ENCODE results near the gene MESP2.
"Not testable (repeated sequence)": the region's sequence is repeated elsewhere in the genome, so short reads cannot be mapped to it uniquely, and the experiment has no call there.

The MESP2 gene

GRCh38 chr15:89785064-89785773 is 9.1 kb downstream of the MESP2 start:
- Histone ChIP-seq H3K9me3 (ENCODE audit: control insufficient read depth, insufficient read depth, low read length) (no peaks in the 10 kb centered on the region), H3K27ac (ENCODE audit: low read depth, low read length) (no peak overlapping the region), H3K4me2 (ENCODE audit: low read length) (no peak overlapping the region), H3F3A (ENCODE audit: control insufficient read depth, insufficient read depth) (no peaks in the 10 kb centered on the region), H4K20me1 (ENCODE audit: control insufficient read depth, insufficient read depth, low read depth, low read length) (no peaks in the 10 kb centered on the region), H3K27me3 (ENCODE audit: control insufficient read depth, low read length) (no peaks in the 10 kb centered on the region; the same call in none of the 2 replicates), H3K36me3 (ENCODE audit: control insufficient read depth, low read length) (no peaks in the 10 kb centered on the region), H3K4me3 (ENCODE audit: low read length) (no peak overlapping the region), H3K79me2 (ENCODE audit: control insufficient read depth, low read length) (no peaks in the 10 kb centered on the region), H3K9me2 (replicated peaks; ENCODE audit: control insufficient read depth, low read length) (no peaks in the 10 kb centered on the region), H3K4me1 (ENCODE audit: control insufficient read depth, low read length) (no peaks in the 10 kb centered on the region)
- TF ChIP-seq EZH2phosphoT487 (IDR thresholded peaks at IDR 0.05; ENCODE audit: borderline replicate concordance, low read length) (no peak), CTCF (IDR thresholded peaks at IDR 0.05; ENCODE audit: low read depth, low read length, poor library complexity, severe bottlenecking) (no peak)

GRCh38 chr15:89785774-89786140 is 9.6 kb downstream of the MESP2 start:
- TF ChIP-seq EZH2phosphoT487 (IDR thresholded peaks at IDR 0.05; ENCODE audit: borderline replicate concordance, low read length) (no peak), CTCF (IDR thresholded peaks at IDR 0.05; ENCODE audit: low read depth, low read length, poor library complexity, severe bottlenecking) (no peak)
- no peaks in the 10 kb centered on the region for H3F3A ChIP-seq (ENCODE audit: control insufficient read depth, insufficient read depth)

GRCh38 chr15:89787944-89788343 is 11.8 kb downstream of the MESP2 start:
- H3F3A ChIP-seq (ENCODE audit: control insufficient read depth, insufficient read depth), result no peaks in the 10 kb centered on the region
- no peaks in the 10 kb centered on the region for H3K9me3 ChIP-seq (ENCODE audit: control insufficient read depth, insufficient read depth, low read length)

More at GRCh38 chr15:89785774-89786140, 9.6 kb downstream of the MESP2 start:
- Histone ChIP-seq H3K36me3 (ENCODE audit: control insufficient read depth, low read length) (no peaks in the 10 kb centered on the region), H3K79me2 (ENCODE audit: control insufficient read depth, low read length) (no peaks in the 10 kb centered on the region), H3K4me2 (ENCODE audit: low read length) (no peak overlapping the region), H3K9me2 (replicated peaks; ENCODE audit: control insufficient read depth, low read length) (no peaks in the 10 kb centered on the region), H3K4me1 (ENCODE audit: control insufficient read depth, low read length) (no peaks in the 10 kb centered on the region), H3K27ac (ENCODE audit: low read depth, low read length) (no peak overlapping the region), H4K20me1 (ENCODE audit: control insufficient read depth, insufficient read depth, low read depth, low read length) (no peaks in the 10 kb centered on the region), H3K4me3 (ENCODE audit: low read length) (no peak overlapping the region), H3K9me3 (ENCODE audit: control insufficient read depth, insufficient read depth, low read length) (no peaks in the 10 kb centered on the region), H3K27me3 (ENCODE audit: control insufficient read depth, low read length) (no peaks in the 10 kb centered on the region; the same call in 1 of the 2 replicates)

GRCh38 chr15:89788585-89788984 is 12.5 kb downstream of the MESP2 start:
- H3K79me2 ChIP-seq (ENCODE audit: control insufficient read depth, low read length); H3K27me3 ChIP-seq (ENCODE audit: control insufficient read depth, low read length); H3F3A ChIP-seq (ENCODE audit: control insufficient read depth, insufficient read depth); H3K27ac ChIP-seq (ENCODE audit: low read depth, low read length); H4K20me1 ChIP-seq (ENCODE audit: control insufficient read depth, insufficient read depth, low read depth, low read length); H3K9me2 ChIP-seq (replicated peaks; ENCODE audit: control insufficient read depth, low read length); H3K4me3 ChIP-seq (ENCODE audit: low read length); H3K9me3 ChIP-seq (ENCODE audit: control insufficient read depth, insufficient read depth, low read length); H3K4me2 ChIP-seq (ENCODE audit: low read length); H3K4me1 ChIP-seq (ENCODE audit: control insufficient read depth, low read length); H3K36me3 ChIP-seq (ENCODE audit: control insufficient read depth, low read length): not testable (repeated sequence)

More at GRCh38 chr15:89787944-89788343, 11.8 kb downstream of the MESP2 start:
- no peak for TF ChIP-seq CTCF (IDR thresholded peaks at IDR 0.05; ENCODE audit: low read depth, low read length, poor library complexity, severe bottlenecking)
- no peak for TF ChIP-seq EZH2phosphoT487 (IDR thresholded peaks at IDR 0.05; ENCODE audit: borderline replicate concordance, low read length)
- Histone ChIP-seq H3K9me2 (replicated peaks; ENCODE audit: control insufficient read depth, low read length) (no peaks in the 10 kb centered on the region), H4K20me1 (ENCODE audit: control insufficient read depth, insufficient read depth, low read depth, low read length) (no peaks in the 10 kb centered on the region), H3K4me2 (ENCODE audit: low read length) (no peak overlapping the region), H3K36me3 (ENCODE audit: control insufficient read depth, low read length) (no peaks in the 10 kb centered on the region), H3K27ac (ENCODE audit: low read depth, low read length) (no peak overlapping the region), H3K79me2 (ENCODE audit: control insufficient read depth, low read length) (no peaks in the 10 kb centered on the region), H3K27me3 (ENCODE audit: control insufficient read depth, low read length) (no peaks in the 10 kb centered on the region), H3K4me1 (ENCODE audit: control insufficient read depth, low read length) (no peaks in the 10 kb centered on the region), H3K4me3 (ENCODE audit: low read length) (no peak overlapping the region)

Measured in DOHH2 (cell line).